ENCODE data around the gene TPMT.
"Not testable (repeated sequence)": the region's sequence is repeated elsewhere in the genome, so short reads cannot be mapped to it uniquely, and the experiment has no call there.

Gene TPMT

DNA sequence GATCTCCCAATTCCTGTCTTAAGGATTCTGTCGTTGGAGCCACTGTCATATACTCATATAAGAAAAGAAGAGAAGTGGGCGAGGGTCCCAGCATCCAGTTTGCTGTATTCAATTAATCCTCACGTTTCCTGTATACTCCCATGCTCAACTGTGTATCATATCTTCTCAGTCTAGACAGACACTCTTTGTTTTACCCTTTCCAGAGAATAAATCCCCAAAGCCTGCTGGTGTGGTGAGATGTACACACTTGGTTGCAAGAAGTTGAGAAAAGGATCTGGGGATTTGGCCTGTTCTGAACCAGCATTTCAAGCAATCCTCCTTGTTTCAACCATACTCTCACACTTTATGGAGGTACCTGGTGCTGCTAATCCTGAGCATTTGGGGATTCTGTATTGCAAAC is 3.1 kb downstream of the TPMT start:
- H3K36me3 ChIP-seq (replicated peaks in 1 of 2; ENCODE audit: control insufficient read depth in 2 of 2, insufficient read depth in 2 of 2, low read length in 2 of 2): no peaks in the 10 kb centered on the region
- H3K14ac ChIP-seq (ENCODE audit: low read length): no peak overlapping the region
- no peak overlapping the region for H2AK5ac ChIP-seq (ENCODE audit: low read depth, low read length)
- no peak overlapping the region for H4K8ac ChIP-seq (ENCODE audit: low read depth, low read length)
- H3K4me3 ChIP-seq (ENCODE audit: low read length in 2 of 2): no peak overlapping the region
- DNase-seq (ENCODE audit: low spot score): no peak
- H3K23ac ChIP-seq (ENCODE audit: low read depth, low read length, poor library complexity): no peak overlapping the region
- H2AFZ ChIP-seq (ENCODE audit: low read length): no peak overlapping the region
- H2BK12ac ChIP-seq (ENCODE audit: low read length): no peak overlapping the region
- H2BK120ac ChIP-seq (ENCODE audit: low read depth, low read length): no peak overlapping the region
- H3K27ac ChIP-seq (replicated peaks; ENCODE audit: low read length): no peak overlapping the region
- no peak overlapping the region for H3K4ac ChIP-seq (ENCODE audit: low read length)
- H3K79me1 ChIP-seq (ENCODE audit: low read depth, low read length): no peaks in the 10 kb centered on the region
- WGBS, 2 donors (ENCODE audit: extremely low coverage in 2 of 2, insufficient read length in 2 of 2, insufficient replicate concordance in 1 of 2): no CpG with 5 or more reads among the region's 3 CpGs
- no peaks in the 10 kb centered on the region for H3K27me3 ChIP-seq (ENCODE audit: control insufficient read depth in 3 of 3, insufficient read depth in 3 of 3, low read depth in 1 of 3, low read length in 3 of 3)
- H3K9me3 ChIP-seq (replicated peaks in 1 of 2; ENCODE audit: control insufficient read depth in 2 of 2, insufficient read depth in 1 of 2, low read depth in 1 of 2, low read length in 2 of 2): no peaks in the 10 kb centered on the region
- peaks cover 4 to 5% of the 10 kb centered on the region in 2 donors for H3K4me1 ChIP-seq (ENCODE audit: control insufficient read depth in 2 of 2, insufficient read depth in 1 of 2, low read depth in 1 of 2, low read length in 2 of 2)
- H4K91ac ChIP-seq (ENCODE audit: low read depth, low read length, poor library complexity): no peak overlapping the region
- H3K18ac ChIP-seq (ENCODE audit: low read length): no peak overlapping the region
- no peak overlapping the region for H2BK15ac ChIP-seq (ENCODE audit: low read length)
- no peak overlapping the region for H3K9ac ChIP-seq (ENCODE audit: low read depth, low read length, poor library complexity)
- H2BK5ac ChIP-seq (ENCODE audit: low read length): no peak overlapping the region
- no peak overlapping the region for H3K4me2 ChIP-seq (ENCODE audit: insufficient read depth, low read length, poor library complexity, severe bottlenecking)

DNA sequence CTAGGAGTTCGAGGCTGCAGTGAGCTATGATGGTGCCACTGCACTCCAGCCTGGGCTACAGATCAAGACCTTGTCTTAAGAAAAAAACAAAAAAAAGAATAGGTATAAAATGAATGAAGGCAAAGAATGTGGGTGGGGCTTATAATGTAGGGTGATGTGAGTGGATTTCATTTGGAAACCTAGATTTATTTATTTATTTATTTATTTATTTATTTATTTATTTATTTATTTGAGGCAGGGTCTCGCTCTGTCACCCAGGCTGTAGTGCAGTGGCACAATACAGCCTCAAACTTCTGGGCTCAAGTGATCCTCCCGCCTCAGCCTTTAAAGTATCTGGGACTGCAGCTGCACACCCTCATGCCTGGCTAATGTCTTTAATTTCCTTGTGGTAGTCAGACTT is 3.5 kb downstream of the TPMT start:
- H3K27ac ChIP-seq (replicated peaks; ENCODE audit: low read length); H2BK120ac ChIP-seq (ENCODE audit: low read depth, low read length); H2BK12ac ChIP-seq (ENCODE audit: low read length); H3K23ac ChIP-seq (ENCODE audit: low read depth, low read length, poor library complexity); H3K9ac ChIP-seq (ENCODE audit: low read depth, low read length, poor library complexity); H3K4me3 ChIP-seq (ENCODE audit: low read length in 2 of 2); H3K4me1 ChIP-seq (ENCODE audit: control insufficient read depth in 2 of 2, insufficient read depth in 1 of 2, low read depth in 1 of 2, low read length in 2 of 2); H3K18ac ChIP-seq (ENCODE audit: low read length); H3K4me2 ChIP-seq (ENCODE audit: insufficient read depth, low read length, poor library complexity, severe bottlenecking); H3K14ac ChIP-seq (ENCODE audit: low read length); H2AK5ac ChIP-seq (ENCODE audit: low read depth, low read length); H3K4ac ChIP-seq (ENCODE audit: low read length); H3K27me3 ChIP-seq (ENCODE audit: control insufficient read depth in 3 of 3, insufficient read depth in 3 of 3, low read depth in 1 of 3, low read length in 3 of 3); H3K9me3 ChIP-seq (replicated peaks in 1 of 2; ENCODE audit: control insufficient read depth in 2 of 2, insufficient read depth in 1 of 2, low read depth in 1 of 2, low read length in 2 of 2); H2AFZ ChIP-seq (ENCODE audit: low read length); H3K36me3 ChIP-seq (replicated peaks in 1 of 2; ENCODE audit: control insufficient read depth in 2 of 2, insufficient read depth in 2 of 2, low read length in 2 of 2); H3K79me1 ChIP-seq (ENCODE audit: low read depth, low read length); H2BK15ac ChIP-seq (ENCODE audit: low read length); DNase-seq (ENCODE audit: low spot score); H4K8ac ChIP-seq (ENCODE audit: low read depth, low read length); H2BK5ac ChIP-seq (ENCODE audit: low read length); H4K91ac ChIP-seq (ENCODE audit: low read depth, low read length, poor library complexity): not testable (repeated sequence)
- WGBS, 2 donors (ENCODE audit: extremely low coverage in 2 of 2, insufficient read length in 2 of 2, insufficient replicate concordance in 1 of 2): no CpG with 5 or more reads among the region's 3 CpGs

DNA sequence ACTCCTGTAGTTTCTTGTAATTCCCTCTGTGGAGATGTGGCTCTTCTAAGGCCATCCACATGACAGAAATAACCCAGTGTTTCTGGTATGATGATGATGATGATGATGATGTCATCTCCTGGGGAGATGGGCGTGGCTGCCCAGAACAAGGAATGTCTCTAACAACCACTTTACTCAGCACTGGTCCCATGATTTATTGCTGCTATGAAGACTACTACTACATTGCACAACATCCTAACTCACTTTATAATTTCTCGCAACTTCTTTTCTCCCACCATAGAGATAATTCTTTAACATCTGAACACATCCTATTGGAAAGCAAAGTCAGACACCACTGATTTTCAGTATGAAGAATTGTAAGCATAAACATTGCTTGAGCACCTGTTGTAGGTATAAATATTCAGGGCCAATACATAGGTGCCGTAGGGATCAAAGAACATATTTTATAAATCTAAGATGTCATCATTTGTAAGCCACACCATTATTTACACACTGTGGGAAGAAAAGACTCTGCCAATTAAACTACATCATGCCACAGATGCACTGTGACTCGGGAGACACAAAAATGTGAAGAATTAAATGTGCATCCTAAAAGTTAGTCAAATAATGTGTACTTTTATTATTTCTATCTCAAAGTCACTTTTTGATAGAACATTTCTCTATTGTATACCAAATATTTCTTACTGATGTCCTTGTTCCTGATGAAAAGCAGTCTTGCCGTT is 6.4 kb downstream of the TPMT start:
- Histone ChIP-seq H4K91ac (ENCODE audit: low read depth, low read length, poor library complexity) (no peak overlapping the region), H2BK12ac (ENCODE audit: low read length) (no peak overlapping the region), H3K18ac (ENCODE audit: low read length) (no peak overlapping the region), H3K27me3 (ENCODE audit: control insufficient read depth in 3 of 3, insufficient read depth in 3 of 3, low read depth in 1 of 3, low read length in 3 of 3) (no peaks in the 10 kb centered on the region), H3K14ac (ENCODE audit: low read length) (no peak overlapping the region), H3K4me1 (ENCODE audit: control insufficient read depth in 2 of 2, insufficient read depth in 1 of 2, low read depth in 1 of 2, low read length in 2 of 2) (peaks cover 2 to 5% of the 10 kb centered on the region in 2 donors), H3K4me2 (ENCODE audit: insufficient read depth, low read length, poor library complexity, severe bottlenecking) (no peak overlapping the region), H2BK15ac (ENCODE audit: low read length) (no peak overlapping the region), H2BK120ac (ENCODE audit: low read depth, low read length) (no peak overlapping the region), H3K4ac (ENCODE audit: low read length) (no peak overlapping the region), H3K4me3 (ENCODE audit: low read length in 2 of 2) (no peak overlapping the region), H2AFZ (ENCODE audit: low read length) (no peak overlapping the region), H2AK5ac (ENCODE audit: low read depth, low read length) (no peak overlapping the region), H3K23ac (ENCODE audit: low read depth, low read length, poor library complexity) (no peak overlapping the region), H3K9ac (ENCODE audit: low read depth, low read length, poor library complexity) (no peak overlapping the region), H3K9me3 (replicated peaks in 1 of 2; ENCODE audit: control insufficient read depth in 2 of 2, insufficient read depth in 1 of 2, low read depth in 1 of 2, low read length in 2 of 2) (no peaks in the 10 kb centered on the region), H3K79me1 (ENCODE audit: low read depth, low read length) (no peaks in the 10 kb centered on the region), H3K27ac (replicated peaks; ENCODE audit: low read length) (no peak overlapping the region), H2BK5ac (ENCODE audit: low read length) (no peak overlapping the region), H4K8ac (ENCODE audit: low read depth, low read length) (no peak overlapping the region), H3K36me3 (replicated peaks in 1 of 2; ENCODE audit: control insufficient read depth in 2 of 2, insufficient read depth in 2 of 2, low read length in 2 of 2) (no peaks in the 10 kb centered on the region)
- 100% methylated on average over 1 of the region's 5 CpGs; no CpG with 5 or more reads in 1 of the 2 donors for WGBS, 2 donors (ENCODE audit: extremely low coverage in 2 of 2, insufficient read length in 2 of 2, insufficient replicate concordance in 1 of 2)
- DNase-seq (ENCODE audit: low spot score): no peak

DNA sequence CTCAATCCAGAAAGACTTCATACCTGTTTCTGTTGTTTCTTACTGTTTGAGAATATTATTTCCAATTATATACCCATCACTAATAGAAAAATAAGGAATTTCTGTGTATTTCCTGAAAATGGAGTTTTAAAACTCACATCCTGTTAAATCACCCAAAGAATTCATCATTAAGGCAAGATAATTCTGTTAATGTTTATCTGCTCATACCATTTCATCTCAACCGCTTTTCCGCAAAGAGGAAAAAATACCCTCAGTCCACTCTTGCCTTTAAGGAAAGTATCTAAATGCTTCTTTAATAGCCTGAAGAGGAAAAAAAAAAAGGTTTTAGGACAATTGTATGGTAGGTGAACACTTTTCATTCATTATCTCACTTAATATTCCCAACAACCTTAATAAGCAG is 7.3 kb downstream of the TPMT start:
- peaks cover 0 to under 1% of the 10 kb centered on the region in 2 donors for H3K4me1 ChIP-seq (ENCODE audit: control insufficient read depth in 2 of 2, insufficient read depth in 1 of 2, low read depth in 1 of 2, low read length in 2 of 2)
- H4K91ac ChIP-seq (ENCODE audit: low read depth, low read length, poor library complexity): no peak overlapping the region
- H2BK120ac ChIP-seq (ENCODE audit: low read depth, low read length): no peak overlapping the region
- no peak overlapping the region for H2BK12ac ChIP-seq (ENCODE audit: low read length)
- H2AK5ac ChIP-seq (ENCODE audit: low read depth, low read length): no peak overlapping the region
- H3K27me3 ChIP-seq (ENCODE audit: control insufficient read depth in 3 of 3, insufficient read depth in 3 of 3, low read depth in 1 of 3, low read length in 3 of 3): no peaks in the 10 kb centered on the region
- no peak overlapping the region for H2BK5ac ChIP-seq (ENCODE audit: low read length)
- no peak overlapping the region for H4K8ac ChIP-seq (ENCODE audit: low read depth, low read length)
- H2BK15ac ChIP-seq (ENCODE audit: low read length): no peak overlapping the region
- H3K36me3 ChIP-seq (replicated peaks in 1 of 2; ENCODE audit: control insufficient read depth in 2 of 2, insufficient read depth in 2 of 2, low read length in 2 of 2): peaks cover 0 to 4% of the 10 kb centered on the region in 2 donors
- no peak for DNase-seq (ENCODE audit: low spot score)
- H3K4me3 ChIP-seq (ENCODE audit: low read length in 2 of 2): no peak overlapping the region
- no peaks in the 10 kb centered on the region for H3K79me1 ChIP-seq (ENCODE audit: low read depth, low read length)
- no peak overlapping the region for H3K23ac ChIP-seq (ENCODE audit: low read depth, low read length, poor library complexity)
- H2AFZ ChIP-seq (ENCODE audit: low read length): no peak overlapping the region
- no peak overlapping the region for H3K9ac ChIP-seq (ENCODE audit: low read depth, low read length, poor library complexity)
- no peak overlapping the region for H3K4ac ChIP-seq (ENCODE audit: low read length)
- H3K9me3 ChIP-seq (replicated peaks in 1 of 2; ENCODE audit: control insufficient read depth in 2 of 2, insufficient read depth in 1 of 2, low read depth in 1 of 2, low read length in 2 of 2): no peaks in the 10 kb centered on the region
- H3K18ac ChIP-seq (ENCODE audit: low read length): no peak overlapping the region
- H3K14ac ChIP-seq (ENCODE audit: low read length): no peak overlapping the region
- WGBS, 2 donors (ENCODE audit: extremely low coverage in 2 of 2, insufficient read length in 2 of 2, insufficient replicate concordance in 1 of 2): no CpG with 5 or more reads among the region's 2 CpGs
- H3K4me2 ChIP-seq (ENCODE audit: insufficient read depth, low read length, poor library complexity, severe bottlenecking): no peak overlapping the region
- no peak overlapping the region for H3K27ac ChIP-seq (replicated peaks; ENCODE audit: low read length)

All from neuronal stem cell (in vitro differentiated cells).